GM23338 (cell line): ENCODE data around the gene TSPO2.

Source experiments
- CREB1 ChIP-seq: fragments of 250-450 bp; sonication (Bioruptor Pico); IDR thresholded peaks from 2 replicates; pipeline ENCODE4 v1.5.0; 2020; ENCODE audit warnings: low read depth, mild to moderate bottlenecking, moderate library complexity
- CTCF ChIP-seq, 2 experiments: fragments of 200-600 bp in 1 of 2; sonication (generic) in 1 of 2; conservative IDR thresholded peaks; 2 replicates each; pipeline versions ENCODE4 v1.5.1 to v1.6.1; 2016 to 2017; ENCODE audit warnings: antibody characterized with exemption in 2 of 2, low read depth in 2 of 2, mild to moderate bottlenecking in 2 of 2, moderate library complexity in 1 of 2
- EZH2 ChIP-seq: fragments of 200-600 bp; sonication (generic); IDR thresholded peaks from one replicate; pipeline ENCODE4 v1.8.0; 2017; ENCODE audit warnings: antibody characterized with exemption, mild to moderate bottlenecking, low read depth; ENCODE audit not compliant: unreplicated experiment
- POLR2AphosphoS5 ChIP-seq: IDR thresholded peaks from 2 replicates; pipeline ENCODE4 v1.6.1; 2016; ENCODE audit warnings: antibody characterized with exemption, low read depth
- REST ChIP-seq: IDR thresholded peaks from one replicate; pipeline ENCODE4 v1.6.1; 2018; ENCODE audit warnings: antibody characterized with exemption; ENCODE audit not compliant: unreplicated experiment
- ZNF114 ChIP-seq: fragments of 250-450 bp; sonication (Bioruptor Pico); IDR thresholded peaks from 2 replicates; pipeline ENCODE4 v1.5.0; 2020; ENCODE audit warnings: mild to moderate bottlenecking, moderate library complexity

- TF ChIP-seq POLR2AphosphoS5: no peak
- TF ChIP-seq CTCF (conservative IDR thresholded peaks at IDR 0.05; ENCODE audit: low read depth in 2 of 2): no peak
- no peak for TF ChIP-seq REST
- TF ChIP-seq EZH2: no peak
- no peak for TF ChIP-seq ZNF114
- TF ChIP-seq CREB1 (CRISPR knock-in tag): no peak
Measured at GRCh38 chr6:41051873-41052272, 9.6 kb downstream of the TSPO2 start.
